ENCODE data around the gene CLDN10.

DNA sequence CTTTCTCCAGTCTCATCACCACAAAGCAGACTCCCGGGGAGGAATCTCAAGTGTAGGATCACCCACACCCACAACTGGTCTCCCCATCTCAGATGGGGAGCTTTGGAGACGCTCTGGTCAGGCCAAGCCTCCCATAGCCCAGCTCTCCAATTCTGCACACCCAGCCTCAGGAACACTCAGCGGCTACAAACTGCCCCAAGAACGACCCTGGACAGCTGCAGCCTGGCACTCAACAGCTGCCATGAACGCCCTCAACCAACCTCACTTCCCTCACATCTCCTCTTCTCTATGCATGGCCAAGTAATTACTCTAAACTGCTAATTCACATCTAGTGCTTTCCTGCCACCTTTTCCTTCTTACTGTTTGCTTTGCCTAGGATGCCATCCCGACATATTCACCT lies 49.4 kb downstream of the CLDN10 start:
- TF ChIP-seq, protein P1, sequence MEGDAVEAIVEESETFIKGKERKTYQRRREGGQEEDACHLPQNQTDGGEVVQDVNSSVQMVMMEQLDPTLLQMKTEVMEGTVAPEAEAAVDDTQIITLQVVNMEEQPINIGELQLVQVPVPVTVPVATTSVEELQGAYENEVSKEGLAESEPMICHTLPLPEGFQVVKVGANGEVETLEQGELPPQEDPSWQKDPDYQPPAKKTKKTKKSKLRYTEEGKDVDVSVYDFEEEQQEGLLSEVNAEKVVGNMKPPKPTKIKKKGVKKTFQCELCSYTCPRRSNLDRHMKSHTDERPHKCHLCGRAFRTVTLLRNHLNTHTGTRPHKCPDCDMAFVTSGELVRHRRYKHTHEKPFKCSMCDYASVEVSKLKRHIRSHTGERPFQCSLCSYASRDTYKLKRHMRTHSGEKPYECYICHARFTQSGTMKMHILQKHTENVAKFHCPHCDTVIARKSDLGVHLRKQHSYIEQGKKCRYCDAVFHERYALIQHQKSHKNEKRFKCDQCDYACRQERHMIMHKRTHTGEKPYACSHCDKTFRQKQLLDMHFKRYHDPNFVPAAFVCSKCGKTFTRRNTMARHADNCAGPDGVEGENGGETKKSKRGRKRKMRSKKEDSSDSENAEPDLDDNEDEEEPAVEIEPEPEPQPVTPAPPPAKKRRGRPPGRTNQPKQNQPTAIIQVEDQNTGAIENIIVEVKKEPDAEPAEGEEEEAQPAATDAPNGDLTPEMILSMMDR (IDR thresholded peaks at IDR 0.05; ENCODE audit: low read depth, low read length), result no peak
- no peak for TF ChIP-seq EZH2phosphoT487 (IDR thresholded peaks at IDR 0.05; ENCODE audit: low read depth)

Data from OCI-LY3 (cell line).